Stimulated activated CD8-positive, alpha-beta memory T cell treated with anti-CD3 and anti-CD28 coated beads, Interleukin-15, amount 100 ng/mL, for 48 hours (primary cell): ENCODE results near the gene ST8SIA1.

Source experiments
- DNase-seq, 2 donors: peaks; one replicate each; pipeline ENCODE4 v3.0.0-alpha.2; 2020; ENCODE audit warnings: low read depth in 2 of 2

The ST8SIA1 gene

DNA sequence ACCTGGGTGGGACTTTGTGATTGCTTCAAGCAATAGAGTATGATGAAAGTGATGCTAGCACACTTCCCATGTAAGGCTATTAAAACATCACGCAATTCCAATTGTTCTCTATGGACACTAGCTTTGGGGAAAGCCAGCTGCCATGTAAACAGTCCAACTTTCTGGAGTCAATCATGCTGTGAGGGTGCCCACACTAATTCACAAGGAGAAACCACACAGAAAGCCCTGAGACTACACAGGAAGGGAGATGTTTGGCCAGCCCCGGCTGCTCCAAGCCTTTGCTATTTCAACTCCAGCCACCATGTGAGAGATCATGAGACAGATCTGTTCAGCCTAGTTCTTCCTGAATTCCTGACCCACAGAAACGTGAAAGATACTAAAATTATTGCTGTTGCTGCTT lies 96.3 kb downstream of the ST8SIA1 start:
- no peak for DNase-seq

DNA sequence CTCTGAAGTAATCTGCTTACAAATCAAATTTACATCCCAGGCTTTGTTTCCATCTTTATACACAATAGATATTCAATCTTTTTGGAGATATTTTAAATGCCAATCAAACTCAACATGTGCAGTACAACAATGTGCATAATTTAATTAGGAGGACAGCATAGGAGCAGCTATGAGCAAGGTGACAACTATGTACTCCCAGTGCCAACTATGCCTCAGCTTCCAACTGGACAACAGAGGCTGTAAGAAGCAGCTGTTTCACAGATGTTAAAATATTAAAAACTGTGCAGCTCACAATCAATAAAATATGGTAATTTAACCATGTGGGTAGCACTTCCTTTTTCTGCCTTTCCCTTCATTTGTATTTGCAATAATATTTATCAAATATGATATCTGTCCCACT lies 99.9 kb downstream of the ST8SIA1 start:
- no peak for DNase-seq

DNA sequence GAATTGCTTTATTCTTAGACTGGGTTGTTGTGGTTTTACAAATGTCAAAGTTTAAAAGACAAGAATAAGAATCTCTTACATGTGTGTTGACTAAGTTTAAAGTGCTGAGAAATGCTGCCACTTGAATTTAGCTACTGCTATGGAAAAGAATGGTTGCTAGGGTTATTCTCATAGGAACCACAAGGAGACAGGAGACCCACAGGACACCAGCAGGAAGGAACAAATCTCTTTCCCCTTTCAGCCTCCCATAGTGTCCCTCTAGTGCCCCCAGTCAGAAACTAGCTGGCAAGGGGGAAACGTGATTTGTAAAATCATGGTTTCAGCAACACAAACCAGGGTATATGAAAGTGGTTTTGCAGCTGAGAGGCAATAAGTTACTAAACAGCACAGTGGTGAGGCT lies 102.7 kb downstream of the ST8SIA1 start:
- no peak for DNase-seq

- DNase-seq: no peak
Measured at GRCh38 chr12:22231078-22231477, 103.4 kb downstream of the ST8SIA1 start.

DNA sequence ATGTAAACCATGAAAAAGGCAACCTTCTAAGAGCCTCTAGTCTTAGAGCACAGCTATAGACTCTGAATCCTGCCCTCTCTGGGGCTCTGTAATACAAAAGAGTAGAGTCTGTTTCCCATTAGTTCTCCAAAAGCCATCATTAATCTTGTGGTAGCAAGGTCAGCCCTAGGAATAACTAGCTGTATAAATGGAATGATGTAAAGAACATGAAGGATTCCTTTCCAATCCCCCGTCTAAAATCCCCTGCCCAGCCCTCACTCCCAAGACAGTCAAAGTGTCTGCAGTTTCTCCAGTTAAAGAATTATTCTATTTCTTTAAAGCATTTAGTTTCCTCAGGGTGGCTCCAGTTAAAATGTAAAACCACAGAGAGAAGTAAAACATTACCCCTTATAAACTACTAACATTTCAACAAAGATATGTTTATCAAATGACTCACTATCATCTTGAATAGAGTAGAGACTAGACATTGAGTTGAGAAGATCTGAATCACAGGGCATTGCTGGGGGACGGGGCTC lies 104.2 kb downstream of the ST8SIA1 start:
- no peak for DNase-seq

DNA sequence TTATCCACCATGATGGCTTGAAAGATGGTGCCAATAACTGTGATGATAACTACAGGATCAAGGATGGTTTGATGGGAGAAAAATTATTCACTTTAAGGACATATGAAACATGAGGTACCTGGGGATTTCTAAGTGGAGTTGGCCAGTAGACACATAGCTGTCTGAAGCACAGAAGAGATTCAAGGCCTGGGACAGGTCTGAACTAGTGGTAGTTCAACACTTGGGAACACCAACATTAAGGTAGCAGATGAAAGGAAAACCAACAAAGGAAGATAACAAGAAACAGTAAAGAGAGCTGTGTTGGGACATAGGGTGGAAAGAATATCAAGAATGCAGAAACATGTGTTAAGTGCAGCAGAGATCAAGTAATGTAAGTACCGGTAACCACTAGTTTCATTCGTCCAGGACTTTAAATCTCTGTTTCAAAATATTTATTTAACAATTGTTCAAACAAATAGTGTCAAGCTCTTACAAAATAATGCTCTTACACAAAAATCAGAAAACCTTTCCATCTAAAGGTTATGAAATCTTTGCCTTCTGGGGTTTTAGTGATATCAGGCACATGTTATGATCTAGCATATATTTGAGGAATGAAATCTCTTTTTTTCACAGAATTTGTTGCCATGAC lies 104.7 kb downstream of the ST8SIA1 start:
- DNase-seq: no peak

GRCh38 chr12:22228022-22228875 lies 106.3 kb downstream of the ST8SIA1 start:
- DNase-seq: no peak

- DNase-seq: no peak
Measured at GRCh38 chr12:22223356-22223755, 111.2 kb downstream of the ST8SIA1 start.

DNA sequence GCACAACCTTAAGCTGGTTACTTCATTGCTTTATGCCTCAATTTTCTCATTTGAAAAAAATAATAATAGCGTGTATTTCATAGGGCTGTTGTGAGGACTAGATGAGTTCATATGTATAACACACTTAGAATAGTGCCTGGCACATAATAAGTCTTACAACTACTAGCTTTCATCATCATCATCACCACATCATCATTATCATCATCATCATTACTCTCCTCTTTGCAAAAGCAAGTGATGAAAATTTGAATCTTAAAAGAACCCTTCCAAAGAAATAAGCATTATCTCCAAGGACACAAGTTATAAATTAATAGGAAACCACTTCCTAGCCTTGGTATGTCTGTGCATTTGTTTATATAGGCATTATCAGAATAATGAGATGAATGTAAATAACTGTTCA lies 117.0 kb downstream of the ST8SIA1 start:
- DNase-seq: no peak

- no peak for DNase-seq
Measured at GRCh38 chr12:22215467-22216253, 118.8 kb downstream of the ST8SIA1 start.

DNA sequence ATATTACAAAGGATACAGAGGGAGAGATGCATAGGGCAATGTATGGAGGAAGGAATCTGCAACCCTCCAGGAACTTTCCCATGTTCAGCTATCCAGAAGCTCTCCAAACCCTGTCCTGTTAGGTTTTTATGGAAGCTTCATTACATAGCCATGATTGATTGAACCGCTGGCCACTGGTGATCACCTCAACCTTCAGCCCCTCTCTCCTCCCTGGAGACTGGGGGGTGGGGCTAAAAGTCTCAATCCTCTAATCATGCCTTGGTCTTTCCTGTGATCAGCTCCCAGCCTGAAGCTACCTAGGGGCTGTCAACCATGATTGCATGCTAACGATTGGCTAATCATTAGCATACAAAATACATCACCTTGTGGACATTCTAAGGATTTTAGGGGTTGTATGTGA lies 123.4 kb downstream of the ST8SIA1 start:
- no peak for DNase-seq

GRCh38 chr12:22209422-22209821 lies 125.1 kb downstream of the ST8SIA1 start:
- no peak for DNase-seq

DNA sequence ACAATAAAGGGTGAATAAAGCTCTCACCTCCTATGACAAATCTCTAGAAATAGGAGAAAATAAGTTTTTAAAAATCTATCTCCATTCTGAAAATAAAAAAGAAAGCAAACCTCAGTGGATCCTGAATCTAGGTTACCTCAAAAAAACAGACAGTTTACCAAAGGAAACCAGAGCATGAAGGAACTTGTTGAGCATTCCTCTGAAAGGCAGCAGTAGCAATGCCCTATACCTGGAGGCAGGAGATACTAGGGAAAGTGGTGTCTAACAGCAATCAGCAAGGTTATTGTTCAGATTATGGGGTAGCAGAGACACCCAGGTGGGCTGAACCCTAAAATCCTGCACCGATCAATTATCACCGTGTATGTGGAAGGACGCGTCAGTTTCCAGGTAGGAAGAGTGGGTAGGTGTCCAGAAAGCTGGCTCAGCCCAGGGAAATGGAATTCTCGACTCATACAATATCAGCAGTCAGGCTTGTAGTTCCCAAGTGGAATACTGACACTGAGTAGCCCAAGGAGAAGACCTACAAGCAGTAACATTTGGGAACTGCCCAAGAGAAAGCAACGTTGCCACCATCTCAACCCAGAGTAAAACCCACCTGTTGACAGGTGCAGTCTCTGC lies 128.3 kb downstream of the ST8SIA1 start:
- DNase-seq: no peak

DNA sequence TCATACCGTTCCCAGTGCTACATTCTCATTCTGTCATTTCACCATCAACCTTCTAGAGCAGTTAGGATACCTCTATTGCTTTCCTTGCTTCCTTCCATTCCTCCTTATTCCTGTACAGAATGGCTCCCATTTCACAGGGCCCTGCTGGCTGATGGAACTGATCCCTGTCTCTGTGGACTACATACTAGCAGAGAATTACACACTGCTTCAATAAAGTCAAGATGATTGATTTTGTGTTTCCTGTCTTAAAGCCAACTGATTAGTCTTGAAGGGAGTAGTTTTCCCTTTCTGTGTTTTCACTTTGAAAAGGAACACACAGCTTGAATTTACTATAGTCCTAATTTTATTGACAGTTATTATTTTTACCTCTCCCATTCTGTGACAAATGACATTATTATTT lies 130.1 kb downstream of the ST8SIA1 start:
- no peak for DNase-seq

DNA sequence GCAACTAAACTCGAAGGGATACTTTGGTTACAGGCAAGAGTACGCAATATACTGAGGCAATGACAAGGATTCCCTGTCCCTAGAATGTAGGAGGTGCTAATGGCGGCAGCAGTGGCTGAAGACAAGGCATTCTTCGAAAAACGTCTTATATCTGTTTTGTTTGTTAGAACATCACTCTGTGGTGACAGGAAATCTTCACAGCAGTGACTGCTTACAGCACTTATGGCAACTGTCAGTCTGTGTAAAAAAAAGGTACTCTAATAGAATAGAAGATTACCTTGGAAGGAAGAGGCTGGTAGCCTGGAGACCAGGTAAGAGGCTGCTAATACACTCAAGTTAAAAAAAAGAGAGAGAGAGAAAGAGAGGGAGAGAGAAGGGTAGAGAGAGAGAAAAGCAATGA lies 131.7 kb downstream of the ST8SIA1 start:
- DNase-seq: no peak

GRCh38 chr12:22201101-22201500 lies 133.4 kb downstream of the ST8SIA1 start:
- no peak for DNase-seq

DNA sequence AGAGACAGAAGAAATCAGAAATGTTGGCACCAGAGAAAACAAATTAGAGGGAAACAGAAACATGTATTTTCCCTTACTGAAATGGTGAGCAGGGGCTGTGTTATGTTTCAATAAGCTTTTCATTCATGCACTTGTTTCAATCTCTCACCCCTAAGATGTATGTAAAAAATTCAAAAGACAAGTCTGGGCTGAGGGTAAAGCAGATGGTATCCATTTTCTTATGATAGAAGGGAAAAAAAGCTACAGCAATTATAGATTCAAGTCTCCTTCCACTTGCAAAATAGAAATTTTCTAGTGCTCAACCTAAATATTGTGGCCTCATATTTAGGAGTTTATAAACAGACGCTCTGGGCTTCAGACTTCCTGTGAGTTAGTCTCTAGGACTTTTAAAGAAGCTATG lies 138.3 kb downstream of the ST8SIA1 start:
- DNase-seq: no peak

- no peak for DNase-seq
Measured at GRCh38 chr12:22190969-22191368, 143.5 kb downstream of the ST8SIA1 start.

DNA sequence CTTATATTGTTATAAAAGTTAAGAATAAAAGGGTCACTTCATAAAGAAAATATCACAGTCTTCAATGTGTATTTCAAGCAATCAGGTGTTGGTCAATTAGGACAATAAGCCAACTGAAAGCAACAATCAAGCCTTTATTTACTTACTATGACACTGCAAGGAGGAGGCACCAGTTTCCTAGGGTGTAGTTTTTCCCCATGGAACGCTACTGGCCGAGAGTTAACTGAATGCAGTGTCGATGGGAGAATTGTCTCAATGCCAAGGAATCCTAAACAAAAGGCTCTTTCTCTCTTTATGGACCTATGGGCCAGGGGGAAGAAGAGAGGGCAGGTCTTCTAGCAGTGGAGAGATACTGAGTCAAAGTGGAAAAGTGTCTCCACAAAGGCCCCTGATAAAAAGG lies 146.1 kb downstream of the ST8SIA1 start:
- no peak for DNase-seq

- DNase-seq: no peak
Measured at GRCh38 chr12:22180705-22181104, 153.8 kb downstream of the ST8SIA1 start.

GRCh38 chr12:22173177-22173576 lies 161.3 kb downstream of the ST8SIA1 start:
- DNase-seq: no peak

DNA sequence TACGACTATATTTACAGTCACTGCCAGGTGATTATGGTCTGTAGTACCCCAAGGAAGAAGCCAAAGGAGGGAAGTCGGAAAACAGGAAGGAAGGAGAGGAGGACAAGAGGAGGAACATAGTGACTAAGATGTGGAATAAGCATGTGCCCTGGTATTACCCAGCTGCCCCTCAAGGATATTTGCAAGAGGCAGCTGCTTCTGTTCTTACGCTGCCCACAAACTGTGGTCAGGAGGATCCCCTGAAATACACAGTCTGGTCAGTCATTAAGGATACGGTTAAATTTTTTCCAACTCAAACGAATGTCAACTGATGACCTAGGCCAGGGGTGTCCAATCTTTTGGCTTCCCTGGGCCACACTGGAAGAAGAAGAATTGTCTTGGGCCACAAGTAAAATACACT lies 162.0 kb downstream of the ST8SIA1 start:
- DNase-seq: no peak
